ENCODE data around the gene DMD. TPM values are rescaled to one million over a fixed set of nuclear protein-coding genes. Genes with fewer than 3 reads are reported as not detected.

DMD gene
- total RNA-seq, 1 donor from 2014 or later: 22.2 TPM

GRCh38 chrX:33175201-33175600 lies 36.1 kb downstream of the DMD start:
- H3K27me3 Mint-ChIP-seq (ENCODE audit: low read depth, unreplicated experiment): no peaks in the 10 kb centered on the region
- Histone ChIP-seq H3K27ac (ENCODE audit: low read depth, low read length) (no peak overlapping the region), H2AFZ (ENCODE audit: low read depth, low read length) (no peak overlapping the region), H3K9ac (ENCODE audit: low read length) (no peak overlapping the region), H3K27me3 (ENCODE audit: insufficient read depth, low read length) (no peaks in the 10 kb centered on the region), H3K79me2 (ENCODE audit: insufficient read depth, low read length) (no peaks in the 10 kb centered on the region), H3K4me2 (ENCODE audit: low read length) (no peak overlapping the region), H3K4me1 (ENCODE audit: insufficient read depth, low read length) (no peaks in the 10 kb centered on the region), H4K20me1 (ENCODE audit: insufficient read depth, low read length) (no peaks in the 10 kb centered on the region), H3K9me3 (ENCODE audit: insufficient read depth, low read depth, low read length) (no peaks in the 10 kb centered on the region), H3K36me3 (ENCODE audit: insufficient read depth, low read length) (no peaks in the 10 kb centered on the region), H3K4me3 (ENCODE audit: insufficient read depth, low read depth, low read length) (no peak overlapping the region)
- H3K36me3 Mint-ChIP-seq (ENCODE audit: low read depth, unreplicated experiment): no peaks in the 10 kb centered on the region
- TF ChIP-seq EZH2 (IDR thresholded peaks at IDR 0.05; ENCODE audit: insufficient read depth, low read length): no peak
- no peak for TF ChIP-seq CTCF (IDR thresholded peaks at IDR 0.05; ENCODE audit: insufficient read depth, low read depth, low read length)
- peaks cover 1% of the 10 kb centered on the region for H3K9me3 Mint-ChIP-seq (ENCODE audit: unreplicated experiment)
- no peak for FAIRE-seq
- no peak overlapping the region for H3K4me3 Mint-ChIP-seq (ENCODE audit: unreplicated experiment)
- H3K4me1 Mint-ChIP-seq (ENCODE audit: low read depth, unreplicated experiment): no peaks in the 10 kb centered on the region
- DNase-seq (ENCODE audit: low read depth): no peak
- no peak overlapping the region for H3K27ac Mint-ChIP-seq (ENCODE audit: unreplicated experiment)

- Histone ChIP-seq H3K9me3 (ENCODE audit: insufficient read depth, low read depth, low read length) (no peaks in the 10 kb centered on the region), H3K4me1 (ENCODE audit: insufficient read depth, low read length) (no peaks in the 10 kb centered on the region), H2AFZ (ENCODE audit: low read depth, low read length) (no peak overlapping the region), H3K36me3 (ENCODE audit: insufficient read depth, low read length) (no peaks in the 10 kb centered on the region), H4K20me1 (ENCODE audit: insufficient read depth, low read length) (no peaks in the 10 kb centered on the region), H3K79me2 (ENCODE audit: insufficient read depth, low read length) (no peaks in the 10 kb centered on the region), H3K27ac (ENCODE audit: low read depth, low read length) (no peak overlapping the region), H3K4me3 (ENCODE audit: insufficient read depth, low read depth, low read length) (no peak overlapping the region), H3K9ac (ENCODE audit: low read length) (no peak overlapping the region), H3K27me3 (ENCODE audit: insufficient read depth, low read length) (no peaks in the 10 kb centered on the region), H3K4me2 (ENCODE audit: low read length) (no peak overlapping the region)
- no peak overlapping the region for H3K4me3 Mint-ChIP-seq (ENCODE audit: unreplicated experiment)
- TF ChIP-seq CTCF (IDR thresholded peaks at IDR 0.05; ENCODE audit: insufficient read depth, low read depth, low read length): no peak
- TF ChIP-seq EZH2 (IDR thresholded peaks at IDR 0.05; ENCODE audit: insufficient read depth, low read length): no peak
- no peaks in the 10 kb centered on the region for H3K36me3 Mint-ChIP-seq (ENCODE audit: low read depth, unreplicated experiment)
- no peaks in the 10 kb centered on the region for H3K4me1 Mint-ChIP-seq (ENCODE audit: low read depth, unreplicated experiment)
- FAIRE-seq (no peak), DNase-seq (ENCODE audit: low read depth) (no peak)
- no peak overlapping the region for H3K27ac Mint-ChIP-seq (ENCODE audit: unreplicated experiment)
- H3K9me3 Mint-ChIP-seq (ENCODE audit: unreplicated experiment): no peaks in the 10 kb centered on the region
- no peaks in the 10 kb centered on the region for H3K27me3 Mint-ChIP-seq (ENCODE audit: low read depth, unreplicated experiment)
These were observed 40.3 kb downstream of the DMD start for GRCh38 chrX:33171041-33171440.

- no peak overlapping the region for H2AFZ ChIP-seq (ENCODE audit: low read depth, low read length)
- Mint-ChIP-seq H3K36me3 (ENCODE audit: low read depth, unreplicated experiment) (no peaks in the 10 kb centered on the region), H3K27ac (ENCODE audit: unreplicated experiment) (no peak overlapping the region), H3K27me3 (ENCODE audit: low read depth, unreplicated experiment) (no peaks in the 10 kb centered on the region), H3K9me3 (ENCODE audit: unreplicated experiment) (no peaks in the 10 kb centered on the region), H3K4me3 (ENCODE audit: unreplicated experiment) (no peak overlapping the region), H3K4me1 (ENCODE audit: low read depth, unreplicated experiment) (no peaks in the 10 kb centered on the region)
- DNase-seq (ENCODE audit: low read depth): no peak
- no peak overlapping the region for H3K4me3 ChIP-seq (ENCODE audit: insufficient read depth, low read depth, low read length)
- no peak for TF ChIP-seq CTCF (IDR thresholded peaks at IDR 0.05; ENCODE audit: insufficient read depth, low read depth, low read length)
- no peak for TF ChIP-seq EZH2 (IDR thresholded peaks at IDR 0.05; ENCODE audit: insufficient read depth, low read length)
- no peaks in the 10 kb centered on the region for H3K4me1 ChIP-seq (ENCODE audit: insufficient read depth, low read length)
- no peak overlapping the region for H3K9ac ChIP-seq (ENCODE audit: low read length)
- H4K20me1 ChIP-seq (ENCODE audit: insufficient read depth, low read length): no peaks in the 10 kb centered on the region
- H3K9me3 ChIP-seq (ENCODE audit: insufficient read depth, low read depth, low read length): no peaks in the 10 kb centered on the region
- no peak overlapping the region for H3K4me2 ChIP-seq (ENCODE audit: low read length)
- FAIRE-seq: no peak
- no peaks in the 10 kb centered on the region for H3K79me2 ChIP-seq (ENCODE audit: insufficient read depth, low read length)
- H3K27me3 ChIP-seq (ENCODE audit: insufficient read depth, low read length): no peaks in the 10 kb centered on the region
- no peaks in the 10 kb centered on the region for H3K36me3 ChIP-seq (ENCODE audit: insufficient read depth, low read length)
- H3K27ac ChIP-seq (ENCODE audit: low read depth, low read length): no peak overlapping the region
These were observed 49.5 kb downstream of the DMD start for GRCh38 chrX:33161829-33162228.

Measured in astrocyte (in vitro differentiated cells and primary cell).